ENCODE results near the gene TMEM182. TPM values are rescaled to one million over a fixed set of nuclear protein-coding genes. Genes with fewer than 3 reads are reported as not detected.
A peak's percentile ranks its signal among the peaks of the same experiment; 100 is the strongest.

Gene TMEM182
- total RNA-seq, 2 experiments from 2014 or later: 3.1 to 4.4 TPM

GRCh38 chr2:102770506-102770905, 8.7 kb downstream of the TMEM182 start:
- Mint-ChIP-seq H3K4me1 (ENCODE audit: low read depth) (no peaks in the 10 kb centered on the region), H3K36me3 (ENCODE audit: low read depth) (no peaks in the 10 kb centered on the region), H3K4me3 (no peak overlapping the region), H3K27ac (no peak overlapping the region), H3K27me3 (ENCODE audit: low read depth) (no peaks in the 10 kb centered on the region), H3K9me3 (ENCODE audit: insufficient read depth) (no peaks in the 10 kb centered on the region)
- DNase-seq (no peak), ATAC-seq (no peak)
- ChIA-PET POLR2A (no interaction called here), CTCF (no interaction called here)

GRCh38 chr2:102771114-102771513, 9.3 kb downstream of the TMEM182 start:
- DNase-seq (no peak), ATAC-seq (no peak)
- POLR2A ChIA-PET: no interaction called here
- Mint-ChIP-seq H3K4me1 (ENCODE audit: low read depth) (no peaks in the 10 kb centered on the region), H3K27ac (no peak overlapping the region), H3K9me3 (ENCODE audit: insufficient read depth) (no peaks in the 10 kb centered on the region), H3K27me3 (ENCODE audit: low read depth) (no peaks in the 10 kb centered on the region), H3K4me3 (no peak overlapping the region), H3K36me3 (ENCODE audit: low read depth) (no peaks in the 10 kb centered on the region)
- CTCF ChIA-PET: no interaction called here

DNA sequence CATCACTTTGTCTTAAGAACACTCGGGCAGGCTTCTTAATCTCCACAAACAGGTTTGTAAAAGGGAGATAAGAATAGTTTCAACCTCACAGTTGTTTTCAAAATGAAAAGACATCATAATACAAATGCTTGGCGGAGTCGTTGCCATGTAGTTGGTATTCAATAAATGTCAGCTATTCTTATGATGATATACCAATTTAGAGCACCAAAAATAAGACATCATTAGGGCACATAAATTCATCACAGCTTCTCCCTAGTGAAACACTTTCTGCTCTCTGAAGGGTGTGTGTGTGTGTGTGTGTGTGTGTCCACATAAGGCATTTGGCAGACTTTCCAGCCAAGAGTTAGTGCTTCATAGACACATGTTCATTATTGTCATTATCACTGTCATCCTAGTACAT, 10.8 kb downstream of the TMEM182 start:
- no peaks in the 10 kb centered on the region for H3K36me3 Mint-ChIP-seq (ENCODE audit: low read depth)
- no peaks in the 10 kb centered on the region for H3K4me1 Mint-ChIP-seq (ENCODE audit: low read depth)
- ChIA-PET POLR2A (interaction anchor here (0.9 kb wide), 1 partner anchor 11 kb away, joined by 3 read pairs; no protein-coding TSS in a partner anchor), CTCF (interaction anchor here (1.1 kb wide), 1 partner anchor 19 kb away, joined by 5 read pairs; no protein-coding TSS in a partner anchor)
- DNase-seq: no peak
- H3K9me3 Mint-ChIP-seq (ENCODE audit: insufficient read depth): no peaks in the 10 kb centered on the region
- no peak overlapping the region for H3K27ac Mint-ChIP-seq
- ATAC-seq: no peak
- no peak overlapping the region for H3K4me3 Mint-ChIP-seq
- H3K27me3 Mint-ChIP-seq (ENCODE audit: low read depth): no peaks in the 10 kb centered on the region

GRCh38 chr2:102773149-102773705, 11.4 kb downstream of the TMEM182 start:
- Mint-ChIP-seq H3K4me3 (no peak overlapping the region), H3K36me3 (ENCODE audit: low read depth) (no peaks in the 10 kb centered on the region), H3K4me1 (ENCODE audit: low read depth) (no peaks in the 10 kb centered on the region), H3K9me3 (ENCODE audit: insufficient read depth) (no peaks in the 10 kb centered on the region), H3K27ac (no peak overlapping the region), H3K27me3 (ENCODE audit: low read depth) (no peaks in the 10 kb centered on the region)
- ChIA-PET CTCF (interaction anchor here (1.1 kb wide), 1 partner anchor 19 kb away, joined by 5 read pairs; no protein-coding TSS in a partner anchor), POLR2A (no interaction called here)
- DNase-seq: no peak
- no peak for ATAC-seq

GRCh38 chr2:102778260-102778659, 16.4 kb downstream of the TMEM182 start:
- Mint-ChIP-seq H3K4me1 (ENCODE audit: low read depth) (peaks cover 10% of the 10 kb centered on the region), H3K27ac (no peak overlapping the region), H3K27me3 (ENCODE audit: low read depth) (no peaks in the 10 kb centered on the region), H3K36me3 (ENCODE audit: low read depth) (no peaks in the 10 kb centered on the region), H3K4me3 (no peak overlapping the region), H3K9me3 (ENCODE audit: insufficient read depth) (no peaks in the 10 kb centered on the region)
- ChIA-PET POLR2A (interaction anchor here (0.6 kb wide), 1 partner anchor 25 kb away, joined by 3 read pairs; no protein-coding TSS in a partner anchor), CTCF (interaction anchor here (1.2 to 1.6 kb wide), 2 partner anchors 25 to 28 kb away, joined by 3 to 7 read pairs; no protein-coding TSS in a partner anchor)
- DNase-seq (no peak), ATAC-seq (no peak)

- Mint-ChIP-seq H3K36me3 (ENCODE audit: low read depth) (no peaks in the 10 kb centered on the region), H3K9me3 (ENCODE audit: insufficient read depth) (no peaks in the 10 kb centered on the region), H3K4me3 (no peak overlapping the region), H3K27me3 (ENCODE audit: low read depth) (no peaks in the 10 kb centered on the region), H3K27ac (no peak overlapping the region), H3K4me1 (ENCODE audit: low read depth) (peaks cover 10% of the 10 kb centered on the region)
- CTCF ChIA-PET: interaction anchor here (2.4 kb wide), 1 partner anchor 27 kb away, joined by 10 read pairs; no protein-coding TSS in a partner anchor
- POLR2A ChIA-PET: no interaction called here
- DNase-seq (peak; percentile 38), ATAC-seq (peak; percentile 39)
Observed at GRCh38 chr2:102780467-102780866, 18.6 kb downstream of the TMEM182 start.

GRCh38 chr2:102782187-102782586, 20.4 kb downstream of the TMEM182 start:
- Mint-ChIP-seq H3K4me3 (no peak overlapping the region), H3K9me3 (ENCODE audit: insufficient read depth) (no peaks in the 10 kb centered on the region), H3K27me3 (ENCODE audit: low read depth) (no peaks in the 10 kb centered on the region), H3K27ac (no peak overlapping the region), H3K36me3 (ENCODE audit: low read depth) (no peaks in the 10 kb centered on the region), H3K4me1 (ENCODE audit: low read depth) (peaks cover 10% of the 10 kb centered on the region)
- ChIA-PET CTCF (interaction anchor here (2.4 kb wide), 1 partner anchor 29 kb away, joined by 10 read pairs; no protein-coding TSS in a partner anchor), POLR2A (no interaction called here)
- DNase-seq (no peak), ATAC-seq (no peak)

DNA sequence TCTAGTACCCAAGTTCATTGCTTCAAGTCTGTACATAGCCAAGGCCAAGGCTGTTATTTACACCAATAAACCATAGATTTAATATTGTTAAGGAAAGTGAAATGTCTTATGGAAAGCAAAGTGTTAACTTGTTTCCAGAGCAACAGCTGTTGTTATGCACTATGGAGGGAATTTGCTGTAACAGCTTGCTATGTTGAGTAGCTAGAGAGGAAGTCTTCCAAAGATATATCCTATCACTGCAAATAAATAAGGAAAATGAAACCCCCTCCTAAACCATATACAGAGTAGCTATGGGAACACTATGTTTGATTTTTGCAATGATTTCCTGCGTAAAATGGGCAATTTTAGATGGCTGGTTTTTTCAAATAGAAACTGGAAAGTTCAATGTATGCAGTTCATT, 21.1 kb downstream of the TMEM182 start:
- POLR2A ChIA-PET: no interaction called here
- no peaks in the 10 kb centered on the region for H3K27me3 Mint-ChIP-seq (ENCODE audit: low read depth)
- H3K36me3 Mint-ChIP-seq (ENCODE audit: low read depth): no peaks in the 10 kb centered on the region
- H3K27ac Mint-ChIP-seq: no peak overlapping the region
- H3K4me1 Mint-ChIP-seq (ENCODE audit: low read depth): peaks cover 10% of the 10 kb centered on the region
- CTCF ChIA-PET: interaction anchor here (1.0 to 2.4 kb wide), 3 partner anchors 24 to 310 kb away, joined by 3 to 10 read pairs (median 3); partner anchors contain the start of gene SLC9A4
- H3K9me3 Mint-ChIP-seq (ENCODE audit: insufficient read depth): no peaks in the 10 kb centered on the region
- ATAC-seq (no peak), DNase-seq (no peak)
- no peak overlapping the region for H3K4me3 Mint-ChIP-seq

- H3K27me3 Mint-ChIP-seq (ENCODE audit: low read depth): no peaks in the 10 kb centered on the region
- DNase-seq (no peak), ATAC-seq (no peak)
- H3K27ac Mint-ChIP-seq: no peak overlapping the region
- peaks cover 10% of the 10 kb centered on the region for H3K4me1 Mint-ChIP-seq (ENCODE audit: low read depth)
- no peaks in the 10 kb centered on the region for H3K36me3 Mint-ChIP-seq (ENCODE audit: low read depth)
- H3K4me3 Mint-ChIP-seq: no peak overlapping the region
- CTCF ChIA-PET: interaction anchor here (1.0 to 1.3 kb wide), 2 partner anchors 24 to 310 kb away, joined by 3 read pairs; partner anchors contain the start of gene SLC9A4
- H3K9me3 Mint-ChIP-seq (ENCODE audit: insufficient read depth): no peaks in the 10 kb centered on the region
- POLR2A ChIA-PET: interaction anchor here (0.8 kb wide), 1 partner anchor 11 kb away, joined by 3 read pairs; no protein-coding TSS in a partner anchor
Observed at GRCh38 chr2:102783506-102784183, 21.8 kb downstream of the TMEM182 start.

- Mint-ChIP-seq H3K9me3 (ENCODE audit: insufficient read depth) (no peaks in the 10 kb centered on the region), H3K4me3 (no peak overlapping the region), H3K27me3 (ENCODE audit: low read depth) (no peaks in the 10 kb centered on the region), H3K36me3 (ENCODE audit: low read depth) (no peaks in the 10 kb centered on the region), H3K4me1 (ENCODE audit: low read depth) (peaks cover 10% of the 10 kb centered on the region), H3K27ac (no peak overlapping the region)
- ChIA-PET CTCF (no interaction called here), POLR2A (no interaction called here)
- no peak for DNase-seq
- no peak for ATAC-seq
Observed at GRCh38 chr2:102784940-102785339, 23.1 kb downstream of the TMEM182 start.

DNA sequence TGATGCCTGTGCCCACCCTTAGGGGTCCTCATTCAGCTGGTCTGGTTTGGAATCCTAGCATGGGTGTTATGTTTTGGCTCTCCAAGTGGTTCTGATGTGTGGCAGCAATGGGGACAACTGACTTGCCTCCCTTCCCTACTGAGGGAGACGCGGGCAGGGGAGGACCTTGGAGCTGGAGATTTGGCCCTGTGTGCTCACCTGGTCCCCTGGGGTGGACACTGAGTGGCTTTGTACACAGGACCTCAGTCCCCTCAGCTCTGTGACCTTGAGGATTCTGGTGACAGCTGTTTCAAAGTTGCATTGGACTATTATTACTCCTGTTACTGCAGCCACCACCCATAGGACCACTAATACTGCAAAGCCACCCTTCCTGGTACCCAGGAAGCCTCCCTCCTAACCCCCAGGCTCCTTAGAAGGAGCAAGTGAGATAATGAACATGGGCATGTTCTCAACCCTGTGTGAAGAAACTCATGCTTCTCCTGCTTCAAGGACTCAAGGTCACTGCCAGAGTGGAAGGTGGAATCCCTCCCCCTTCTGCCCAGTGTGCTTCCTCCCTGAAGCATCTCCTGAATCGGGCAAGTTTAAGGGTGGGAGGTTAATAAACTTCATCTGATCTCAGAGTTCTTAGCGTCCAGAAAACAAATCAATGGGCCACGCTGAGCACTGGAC, 26.5 kb downstream of the TMEM182 start:
- CTCF ChIA-PET: no interaction called here

GRCh38 chr2:102788885-102789260, 27.0 kb downstream of the TMEM182 start:
- H3K4me3 Mint-ChIP-seq: no peak overlapping the region
- no peak overlapping the region for H3K27ac Mint-ChIP-seq
- H3K9me3 Mint-ChIP-seq (ENCODE audit: insufficient read depth): no peaks in the 10 kb centered on the region
- DNase-seq (no peak), ATAC-seq (no peak)
- no peaks in the 10 kb centered on the region for H3K4me1 Mint-ChIP-seq (ENCODE audit: low read depth)
- CTCF ChIA-PET: interaction anchor here (0.8 kb wide), 1 partner anchor 316 kb away, joined by 3 read pairs; the partner anchor contains the start of gene SLC9A4
- no peaks in the 10 kb centered on the region for H3K36me3 Mint-ChIP-seq (ENCODE audit: low read depth)
- H3K27me3 Mint-ChIP-seq (ENCODE audit: low read depth): no peaks in the 10 kb centered on the region
- POLR2A ChIA-PET: no interaction called here

More for the DNA sequence above, 26.5 kb downstream of the TMEM182 start:
- H3K4me3 Mint-ChIP-seq: no peak overlapping the region
- no peaks in the 10 kb centered on the region for H3K4me1 Mint-ChIP-seq (ENCODE audit: low read depth)
- H3K9me3 Mint-ChIP-seq (ENCODE audit: insufficient read depth): no peaks in the 10 kb centered on the region
- no peak for DNase-seq
- no peaks in the 10 kb centered on the region for H3K27me3 Mint-ChIP-seq (ENCODE audit: low read depth)
- POLR2A ChIA-PET: no interaction called here
- no peaks in the 10 kb centered on the region for H3K36me3 Mint-ChIP-seq (ENCODE audit: low read depth)
- no peak overlapping the region for H3K27ac Mint-ChIP-seq
- no peak for ATAC-seq

Measured in activated CD8-positive, alpha-beta T cell treated with anti-CD3 and anti-CD28 coated beads, Interleukin-2, amount 10 ng/mL, durations not matched to agents 7 days and 5 days (primary cell).